OCI-LY7 (cell line): Measurements from ENCODE around the gene GET4.

Experiments
- CTCF ChIP-seq: fragments of 200-600 bp; sonication (generic); conservative IDR thresholded peaks from 2 replicates; pipeline ENCODE4 v1.5.1; 2014; ENCODE audit warnings: mild to moderate bottlenecking, antibody characterized with exemption, low read length, moderate library complexity, mixed read lengths
- EZH2phosphoT487 ChIP-seq: fragments of 200-600 bp; sonication (generic); IDR thresholded peaks from 2 replicates; pipeline ENCODE4 v1.6.1; 2018; ENCODE audit warnings: low read depth, borderline replicate concordance, mild to moderate bottlenecking, mixed run types, antibody characterized with exemption, low read length, moderate library complexity, mixed read lengths

GRCh38 chr7:932651-932975 is 56.3 kb downstream of the GET4 start:
- TF ChIP-seq CTCF: no peak
- TF ChIP-seq EZH2phosphoT487: no peak
